Embryonic facial prominence (tissue), 1 donor: ENCODE measurements around the gene CPSF4.
"Not testable (repeated sequence)": the region's sequence is repeated elsewhere in the genome, so short reads cannot be mapped to it uniquely, and the experiment has no call there.

Experiments used
- DNase-seq: peaks from one replicate; pipeline ENCODE4 v3.0.0-alpha.2; 2016; ENCODE audit errors: extremely low spot score

CPSF4 gene

DNA sequence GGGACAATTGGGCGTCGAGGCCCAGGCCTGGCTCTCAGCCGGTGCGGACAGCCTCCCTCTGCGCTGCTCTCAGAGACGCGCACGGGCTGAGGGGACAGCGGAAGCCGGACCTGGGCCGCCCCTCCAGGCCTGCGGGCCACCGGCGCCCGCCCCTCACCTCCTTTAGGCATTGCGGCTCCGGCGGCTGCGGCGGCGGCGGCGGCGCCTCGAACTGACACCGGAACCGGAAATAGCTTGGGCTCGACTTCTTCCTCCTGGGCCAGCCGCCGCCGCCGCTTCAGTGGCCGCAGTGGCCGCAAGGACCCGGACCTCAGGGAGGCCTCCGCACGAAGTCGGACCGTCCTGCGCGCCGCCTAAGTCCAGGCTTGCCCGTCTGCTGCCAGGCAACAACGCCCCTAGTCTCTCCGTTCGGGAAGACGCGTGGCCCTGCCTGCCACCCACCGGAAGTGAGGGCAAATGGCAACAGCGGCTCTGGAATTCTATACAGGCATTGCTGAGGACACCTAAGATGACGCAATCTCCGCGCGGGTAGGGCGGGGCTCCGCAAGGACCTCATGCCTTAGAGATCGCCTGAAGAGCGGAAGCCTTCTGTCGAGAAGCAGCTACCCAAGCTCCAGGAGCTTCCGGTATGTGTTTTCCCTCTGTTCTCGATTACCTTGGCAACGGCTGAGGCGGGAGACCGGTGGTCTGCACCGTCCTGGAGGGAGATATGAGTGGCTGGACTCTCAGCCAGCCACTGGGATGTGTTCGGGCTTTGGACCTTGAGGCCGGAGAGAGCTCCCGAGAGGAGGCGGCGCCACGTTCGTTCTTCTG, 30.2 kb upstream of the CPSF4 start, which contains the start of the genes BUD31 and PDAP1:
TSS of gene BUD31 (plus strand) at position 591 of the 813 bp plus-strand sequence. CDS start 2,124 bp downstream, outside the sequence.
TSS of gene PDAP1 (minus strand) at position 219 of the 813 bp plus-strand sequence. CDS start at position 170, 49 bp downstream.
- DNase-seq = peak; percentile 95

DNA sequence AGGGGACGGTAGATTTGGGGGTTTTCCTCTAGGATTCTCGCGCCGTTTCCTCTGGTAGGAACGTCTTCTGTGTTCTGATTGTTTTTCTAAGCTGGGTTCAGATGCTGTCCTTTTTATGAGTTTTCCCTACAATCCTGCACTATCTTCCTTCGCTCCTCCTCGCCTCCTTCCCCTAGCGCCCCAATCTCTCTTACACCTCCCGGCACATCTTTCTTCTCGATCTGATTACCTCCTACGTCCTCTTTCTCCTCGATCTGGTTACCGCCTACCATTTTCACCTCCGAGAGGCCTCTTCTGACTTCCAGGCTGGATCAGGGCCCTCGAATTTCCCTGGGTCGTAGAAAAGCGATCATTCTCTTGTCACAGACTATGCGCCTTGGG, 29.6 kb upstream of the CPSF4 start:
- no peak for DNase-seq

DNA sequence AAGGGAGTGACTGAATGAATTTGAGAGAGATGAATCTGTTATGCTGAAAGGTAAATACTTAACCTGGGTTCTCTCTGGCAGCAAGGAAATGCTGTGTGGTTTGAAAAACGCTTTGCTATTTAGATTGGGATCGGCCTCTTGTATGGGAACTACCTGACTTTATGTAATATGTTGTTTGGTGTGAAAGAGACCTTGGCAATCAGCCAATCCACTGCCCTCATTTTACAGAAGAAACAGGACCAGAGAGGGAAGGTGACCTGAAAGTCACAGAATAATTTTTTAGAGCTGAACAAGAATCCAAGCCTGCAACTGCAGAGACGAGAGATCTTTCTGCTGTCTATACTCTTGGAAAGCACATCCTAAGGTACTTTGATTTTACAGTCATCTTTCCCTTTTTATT, 28.9 kb upstream of the CPSF4 start:
- DNase-seq = no peak

DNA sequence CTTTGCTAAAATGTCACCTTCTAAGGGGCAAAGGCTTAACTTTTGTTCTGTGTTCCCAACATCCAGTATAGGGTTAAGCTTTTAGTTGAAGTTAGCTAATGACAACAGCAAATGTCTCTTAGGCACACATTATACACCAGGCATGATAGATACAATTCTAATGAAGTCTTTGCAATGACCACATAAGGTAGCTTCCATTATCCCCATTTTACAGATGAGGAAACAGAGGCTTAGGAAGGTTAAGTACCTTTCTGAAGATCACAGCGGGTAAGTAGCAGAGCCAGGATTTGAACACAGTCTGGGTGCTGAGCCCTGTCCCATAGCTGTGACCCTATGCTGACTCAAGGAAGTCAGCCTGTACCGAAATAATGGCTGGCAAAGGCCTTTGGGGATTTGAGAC, 28.1 kb upstream of the CPSF4 start:
- no peak for DNase-seq

DNA sequence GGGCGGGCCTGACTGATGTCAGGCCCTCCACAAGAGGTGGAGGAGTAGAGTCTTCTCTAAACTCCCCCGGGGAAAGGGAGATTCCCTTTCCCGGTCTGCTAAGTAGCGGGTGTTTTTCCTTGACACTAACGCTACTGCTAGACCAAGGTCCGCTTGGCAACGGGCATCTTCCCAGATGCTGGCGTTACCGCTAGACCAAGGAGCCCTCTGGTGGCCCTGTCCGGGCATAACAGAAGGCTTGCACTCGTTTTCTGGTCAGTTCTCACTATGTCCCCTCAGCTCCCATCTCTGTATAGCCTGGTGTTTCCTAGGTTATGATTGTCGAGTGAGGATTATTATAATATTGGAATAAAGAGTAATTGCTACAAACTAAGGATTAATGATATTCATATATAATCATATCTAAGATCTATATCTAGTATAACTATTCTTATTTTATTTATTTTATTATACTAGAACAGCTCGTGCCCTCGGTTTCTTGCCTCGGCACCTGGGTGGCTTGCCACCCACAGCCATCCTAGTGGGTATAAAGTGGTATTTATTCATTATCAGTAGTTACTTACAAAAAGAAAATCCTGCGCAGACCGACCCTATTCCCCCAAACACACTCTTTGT, 23.1 kb upstream of the CPSF4 start:
- not testable (repeated sequence) for DNase-seq

DNA sequence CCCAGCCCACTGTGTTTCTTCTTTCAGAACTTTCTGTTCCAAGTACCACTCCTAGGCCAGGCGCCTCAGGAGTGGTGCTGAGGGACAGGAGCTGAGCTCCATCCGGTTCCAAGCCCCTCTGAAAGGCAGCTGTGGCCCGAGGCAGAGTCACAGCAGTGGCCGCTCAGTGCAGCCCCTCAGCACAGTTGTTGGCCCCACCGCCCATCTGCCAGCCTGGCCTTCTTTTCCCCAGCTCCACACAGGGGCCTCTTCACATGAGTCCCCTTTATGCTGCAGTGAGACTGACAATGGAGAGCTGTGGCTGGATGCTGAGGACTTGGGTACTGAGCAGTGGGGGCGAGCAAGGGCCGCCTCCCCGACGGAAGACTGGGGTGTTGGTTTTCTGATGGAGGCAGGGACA, 20.5 kb upstream of the CPSF4 start:
- no peak for DNase-seq

DNA sequence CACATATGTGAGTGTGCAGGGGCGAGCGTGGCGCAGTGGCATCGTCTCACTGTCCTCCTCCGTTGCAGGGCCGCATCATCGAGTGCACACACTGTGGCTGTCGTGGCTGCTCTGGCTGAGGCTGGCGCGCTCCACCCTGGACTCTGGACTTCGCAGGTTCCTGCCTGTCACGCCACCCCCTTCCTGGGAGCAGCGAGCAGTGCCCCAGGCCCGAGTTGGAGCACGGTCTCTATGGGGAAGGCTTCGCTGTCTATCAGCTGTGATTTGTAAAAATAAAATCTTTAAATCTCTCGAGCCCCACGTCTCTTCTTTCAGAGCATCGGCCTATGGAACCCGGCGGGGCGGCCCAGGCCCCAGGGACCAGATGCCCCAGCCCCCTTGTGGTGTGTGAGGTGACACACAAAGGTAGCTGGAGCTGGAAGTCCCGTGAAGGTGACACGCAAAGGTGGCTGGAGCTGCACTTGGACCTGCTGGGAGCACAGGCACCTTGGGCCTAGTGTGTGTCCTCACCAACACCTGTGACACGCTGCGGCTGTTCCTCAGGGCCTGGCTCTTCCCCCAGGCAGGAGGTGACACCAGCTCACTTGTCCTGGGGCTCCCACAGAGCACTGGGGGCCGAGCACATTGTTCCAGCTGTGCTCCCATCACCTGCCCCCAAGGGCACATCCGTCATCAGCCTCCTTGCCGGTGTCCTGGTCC, 19.3 kb upstream of the CPSF4 start:
- no peak for DNase-seq

DNA sequence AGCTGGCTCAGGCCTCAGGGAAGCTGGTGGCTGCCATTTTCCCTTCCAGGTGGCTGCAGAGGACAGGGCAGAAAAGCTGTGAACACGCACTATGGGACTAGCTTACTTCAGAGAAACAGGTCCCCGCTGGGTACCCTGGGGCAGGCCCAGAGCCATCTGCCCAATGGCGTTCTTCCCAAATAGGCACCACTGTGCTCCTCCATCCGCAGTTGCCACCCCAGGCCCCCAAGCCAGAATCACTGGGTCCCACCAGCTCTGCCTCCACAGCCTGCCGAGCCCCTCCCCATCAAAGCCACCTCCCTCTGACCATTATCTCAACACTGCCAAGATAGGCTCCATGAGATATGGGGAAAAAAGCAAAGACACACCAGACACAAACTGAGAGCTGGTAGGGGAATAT, 18.5 kb upstream of the CPSF4 start:
- no peak for DNase-seq

DNA sequence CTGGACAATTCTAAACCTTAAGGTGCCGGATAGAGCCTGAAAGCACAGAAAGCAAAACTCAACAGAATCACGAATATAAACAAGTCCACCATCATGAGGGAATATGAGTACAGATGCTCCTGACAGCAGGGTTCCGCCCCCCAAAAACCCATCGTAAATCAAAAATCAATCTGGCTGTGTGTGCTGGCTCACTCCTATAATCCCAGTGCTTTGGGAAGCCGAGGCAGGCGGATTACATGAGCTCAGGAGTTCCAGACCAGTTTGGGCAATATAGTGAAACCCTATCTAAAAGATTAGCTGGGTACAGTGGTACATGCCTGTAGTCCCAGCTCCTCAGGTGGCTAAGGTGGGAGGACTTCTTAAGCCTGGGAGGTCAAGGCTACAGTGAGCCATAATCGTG, 17.8 kb upstream of the CPSF4 start:
- DNase-seq = no peak

DNA sequence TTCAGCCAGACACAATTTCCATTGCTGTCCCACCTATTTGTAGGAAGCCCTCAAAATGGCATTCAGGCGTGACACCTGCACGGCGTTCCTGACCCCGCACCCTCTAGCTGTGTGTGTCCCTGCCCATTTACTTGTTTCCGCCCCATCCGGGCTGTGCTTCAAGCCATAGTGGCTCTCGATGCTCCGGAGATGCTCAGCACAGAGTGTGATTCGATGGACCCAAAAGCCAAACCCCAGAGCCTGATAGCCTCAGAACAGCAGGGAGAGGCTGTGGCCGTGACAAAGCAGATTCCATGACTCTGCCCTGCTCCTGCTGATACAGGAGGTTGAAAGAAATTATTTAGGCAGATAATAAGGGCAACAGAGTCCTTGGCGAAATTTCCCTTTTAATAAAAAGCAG, 16.6 kb upstream of the CPSF4 start:
- DNase-seq = no peak

DNA sequence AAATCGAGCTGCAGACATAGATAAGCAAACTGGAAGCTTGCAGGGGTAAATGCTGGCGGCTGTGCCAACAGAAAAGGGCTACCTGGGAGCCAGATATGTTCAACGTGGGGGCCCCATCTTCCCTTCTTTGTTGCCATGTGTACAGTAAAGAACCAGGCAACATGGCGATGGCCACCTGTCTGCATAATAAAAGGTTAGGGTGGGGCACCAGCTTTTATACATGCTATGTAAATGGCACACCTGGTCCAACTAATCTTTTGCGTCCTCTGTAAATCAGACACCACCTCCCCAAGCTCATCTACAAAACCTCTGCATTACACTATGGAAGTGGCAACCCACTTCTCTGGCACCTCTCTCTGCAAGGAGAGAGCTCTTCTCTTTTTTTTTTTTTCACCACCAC, 16.1 kb upstream of the CPSF4 start:
- no peak for DNase-seq

DNA sequence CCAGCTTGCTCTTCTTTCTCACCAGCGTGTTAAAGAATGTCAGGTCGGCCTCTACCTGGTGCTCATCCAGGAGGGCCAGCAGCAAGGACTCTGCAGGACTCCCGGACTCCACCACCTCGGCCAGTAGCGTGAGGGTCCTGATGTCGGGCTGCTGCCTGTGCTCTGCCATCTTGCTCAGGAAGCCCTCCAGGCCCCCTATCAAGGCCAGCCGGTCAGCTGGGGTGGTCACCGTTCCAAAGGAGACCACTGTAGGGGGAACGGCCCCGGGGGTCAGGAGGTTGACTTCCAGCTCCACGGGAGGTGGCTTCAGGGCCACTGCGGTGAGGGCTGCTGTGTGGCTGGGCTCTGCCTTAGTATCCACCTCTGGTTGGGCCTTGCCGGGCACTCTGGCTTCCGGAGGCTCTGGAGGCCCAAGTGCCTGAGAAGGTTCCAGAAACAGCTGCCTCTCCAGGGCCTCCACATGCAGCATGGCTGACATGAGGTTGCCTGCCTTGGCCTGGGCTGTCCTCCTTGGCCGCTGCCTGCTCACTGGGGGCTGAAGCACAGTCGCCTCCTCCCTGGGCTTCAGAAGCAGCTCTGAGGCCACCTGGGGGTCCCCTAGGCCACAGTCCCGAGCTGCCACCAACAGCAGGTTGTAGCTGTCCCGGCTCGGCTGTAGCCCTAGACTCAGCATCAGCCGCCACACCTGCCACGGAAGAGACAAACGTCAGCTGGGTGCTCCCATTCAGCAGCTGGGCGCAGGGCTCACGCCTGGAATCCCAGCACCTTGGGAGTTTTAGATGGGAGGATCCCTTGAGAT, 13.6 kb upstream of the CPSF4 start:
- DNase-seq = no peak

DNA sequence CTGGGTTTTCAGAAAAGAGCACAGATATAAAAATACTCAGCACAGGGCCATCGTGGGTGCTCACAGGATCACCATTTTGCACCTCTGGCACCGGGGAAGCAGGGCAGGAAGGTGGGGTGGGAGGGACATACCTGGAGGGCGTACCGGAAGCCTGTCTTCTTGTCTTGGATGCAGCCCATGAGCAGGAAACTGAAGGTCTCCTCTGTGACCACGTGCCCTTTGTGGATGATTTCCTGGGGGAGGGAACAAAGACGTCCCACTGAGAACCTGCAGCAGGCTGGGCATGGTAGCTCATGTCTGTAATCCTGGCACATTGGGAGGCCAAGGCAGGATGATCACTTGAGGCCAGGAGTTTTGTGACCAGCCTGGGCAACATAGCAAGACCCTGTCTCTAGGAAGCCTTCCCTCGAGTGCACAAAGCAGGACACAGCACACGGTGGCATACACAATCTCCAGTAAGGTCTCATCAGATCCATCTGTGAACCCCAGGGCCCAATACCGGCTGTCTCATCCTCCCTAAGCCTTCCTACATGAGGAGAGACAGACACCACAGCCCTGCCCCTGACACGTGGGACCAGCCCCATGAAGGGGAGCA, 9.7 kb upstream of the CPSF4 start:
- DNase-seq = no peak

DNA sequence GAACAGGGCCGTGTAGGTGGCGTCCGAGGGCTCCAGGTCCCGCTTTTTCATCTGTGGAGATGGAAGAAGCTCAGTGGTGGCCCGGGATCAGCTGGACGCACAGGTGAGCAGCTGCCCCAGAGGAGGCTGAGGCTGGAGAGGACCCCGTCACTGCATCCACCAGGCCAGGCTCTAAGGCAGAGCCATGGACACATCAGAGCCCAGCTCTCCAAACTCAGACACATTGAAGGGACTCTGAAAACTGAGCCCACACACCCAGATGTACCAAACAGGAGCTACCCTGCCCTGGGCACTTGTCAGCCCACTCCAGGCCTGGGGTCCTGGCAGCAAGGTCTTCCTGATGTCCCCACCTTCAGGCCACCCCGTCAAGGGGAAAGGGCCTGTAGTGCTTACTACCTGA, 9.0 kb upstream of the CPSF4 start:
- no peak for DNase-seq

DNA sequence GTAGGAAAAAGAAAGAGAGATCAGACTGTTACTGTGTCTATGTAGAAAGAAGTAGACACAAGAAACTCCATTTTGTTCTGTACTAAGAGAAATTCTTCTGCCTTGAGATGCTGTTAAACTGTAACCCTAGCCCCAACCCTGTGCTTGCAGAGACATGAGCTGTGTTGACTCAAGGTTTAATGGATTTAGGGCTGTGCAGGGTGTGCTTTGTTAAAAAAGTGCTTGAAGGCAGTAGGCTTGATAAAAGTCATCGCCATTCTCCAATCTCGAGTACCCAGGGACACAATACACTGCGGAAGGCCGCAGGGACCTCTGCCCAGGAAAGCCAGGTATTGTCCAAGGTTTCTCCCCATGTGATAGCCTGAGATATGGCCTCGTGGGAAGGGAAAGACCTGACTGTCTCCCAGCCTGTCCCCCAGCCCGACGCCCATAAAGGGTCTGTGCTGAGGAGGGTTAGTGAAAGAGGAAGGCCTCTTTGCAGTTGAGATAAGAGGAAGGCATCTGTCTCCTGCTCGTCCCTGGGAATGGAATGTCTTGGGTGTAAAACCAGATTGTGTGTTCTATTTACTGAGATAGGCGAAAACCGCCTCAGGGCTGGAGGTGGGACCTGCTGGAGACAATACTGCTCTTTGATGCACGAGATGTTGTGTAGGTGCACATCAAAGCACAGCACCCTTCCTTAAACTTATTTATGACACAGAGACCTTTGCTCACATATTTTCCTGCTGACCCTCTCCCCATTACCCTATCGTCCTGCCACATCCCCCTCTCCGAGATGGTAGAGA, 6.8 kb upstream of the CPSF4 start:
- not testable (repeated sequence) for DNase-seq

DNA sequence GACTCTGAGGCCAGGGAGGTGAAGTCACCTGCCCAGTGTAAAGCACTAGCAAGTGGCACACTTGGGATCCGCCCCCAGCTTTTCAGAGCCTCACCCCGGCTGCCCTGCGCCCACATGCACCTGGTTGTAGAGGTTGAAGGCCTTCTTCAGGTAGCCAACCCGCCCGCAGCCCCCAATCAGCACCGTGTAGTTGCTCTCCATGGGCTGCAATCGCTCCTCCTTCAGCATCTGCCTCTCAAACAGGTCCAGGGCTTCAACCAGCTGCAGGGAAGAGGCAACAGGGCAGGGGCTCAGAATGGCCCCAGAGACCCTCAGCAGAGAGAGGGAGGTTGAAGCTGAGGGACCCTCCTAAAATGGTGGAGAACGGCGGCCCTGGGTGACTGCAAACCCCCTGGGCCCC, 5.6 kb upstream of the CPSF4 start:
- no peak for DNase-seq

DNA sequence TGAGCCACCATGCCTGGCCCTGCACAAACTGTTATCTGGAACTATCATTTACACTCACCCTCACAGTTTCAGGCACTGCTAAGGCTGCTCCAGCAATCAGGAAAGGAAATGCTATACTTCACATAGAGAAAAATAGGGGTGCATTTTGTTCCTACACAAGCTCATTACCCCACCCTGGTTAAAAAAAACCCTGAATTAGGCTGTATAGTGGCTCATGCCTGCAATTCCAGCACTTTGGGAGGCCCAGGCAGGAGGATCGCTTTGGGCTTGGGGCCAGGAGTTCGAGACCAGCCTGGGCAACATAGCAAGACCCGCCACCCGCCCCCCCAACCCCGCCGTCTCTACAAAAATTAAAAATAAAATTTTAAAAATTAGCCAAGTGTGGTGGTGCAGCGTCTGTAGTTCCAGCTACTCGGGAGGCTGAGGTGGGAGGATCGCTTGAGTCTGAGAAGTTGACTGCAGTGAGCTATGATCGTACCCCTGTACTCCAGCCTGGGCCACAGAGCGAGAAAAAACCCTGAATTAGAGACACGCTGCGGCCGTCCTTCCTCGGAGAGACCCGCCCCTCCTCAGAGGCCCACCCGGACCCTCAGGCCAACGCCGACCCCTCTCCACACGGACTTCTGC, 684 bp upstream of the CPSF4 start:
- DNase-seq = no peak

DNA sequence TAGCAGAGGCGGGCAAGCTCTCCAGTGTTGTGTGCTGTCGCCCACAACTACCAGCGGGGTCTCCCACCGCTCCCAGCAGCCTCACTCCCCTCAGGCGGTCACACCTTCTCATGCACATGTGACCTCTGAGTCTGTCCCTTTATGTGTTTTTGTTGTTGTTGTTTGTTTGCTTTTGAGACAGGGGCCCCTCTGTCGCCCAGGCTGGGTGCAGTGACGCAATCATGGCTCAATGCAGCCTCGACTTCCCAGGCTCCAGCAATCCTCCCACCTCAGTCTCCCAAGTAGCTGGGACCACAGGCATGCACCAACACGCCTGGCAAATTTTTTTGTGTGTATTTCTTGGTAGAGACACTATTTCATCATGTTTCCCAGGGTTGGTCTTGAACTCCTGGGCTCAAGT, 1.5 kb downstream of the CPSF4 start:
- DNase-seq = no peak

DNA sequence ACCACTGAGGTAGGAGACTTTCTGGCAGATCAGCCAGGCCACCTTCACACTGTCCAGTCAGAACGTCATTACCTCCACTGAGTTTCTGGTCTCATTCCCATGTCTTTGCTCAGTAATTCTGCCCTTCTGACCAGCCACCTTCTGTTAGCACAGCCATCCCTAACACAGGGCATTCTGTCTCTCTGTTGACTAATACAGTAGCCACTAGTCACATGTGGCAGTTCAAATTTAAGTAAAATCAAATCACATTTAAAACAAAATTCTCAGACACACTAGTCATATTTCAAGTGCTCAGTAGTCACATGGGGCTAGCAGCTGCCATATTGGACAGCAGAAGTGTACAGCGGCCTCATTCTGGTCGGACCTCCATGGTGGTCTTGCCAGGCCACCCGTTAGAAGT, 7.4 kb downstream of the CPSF4 start:
- no peak for DNase-seq

DNA sequence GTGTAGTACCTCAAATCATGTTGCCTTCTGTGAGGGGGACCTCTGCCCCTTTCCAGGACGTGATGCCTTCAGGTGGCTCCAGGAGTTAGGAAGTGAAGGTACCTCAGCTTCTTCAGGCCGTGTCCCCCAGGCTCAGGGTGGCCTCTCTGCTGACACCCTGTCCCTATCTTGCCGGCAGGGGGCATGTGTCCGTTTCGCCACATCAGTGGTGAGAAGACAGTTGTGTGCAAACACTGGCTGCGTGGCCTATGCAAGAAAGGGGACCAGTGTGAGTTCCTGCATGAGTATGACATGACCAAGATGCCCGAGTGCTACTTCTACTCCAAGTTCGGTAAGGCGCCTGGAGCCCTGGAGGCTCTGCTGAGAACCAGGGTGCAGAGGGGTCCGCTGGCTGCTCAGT, 9.2 kb downstream of the CPSF4 start:
- no peak for DNase-seq
